ENCODE measurements around the gene PGAM2.

Gene PGAM2

DNA sequence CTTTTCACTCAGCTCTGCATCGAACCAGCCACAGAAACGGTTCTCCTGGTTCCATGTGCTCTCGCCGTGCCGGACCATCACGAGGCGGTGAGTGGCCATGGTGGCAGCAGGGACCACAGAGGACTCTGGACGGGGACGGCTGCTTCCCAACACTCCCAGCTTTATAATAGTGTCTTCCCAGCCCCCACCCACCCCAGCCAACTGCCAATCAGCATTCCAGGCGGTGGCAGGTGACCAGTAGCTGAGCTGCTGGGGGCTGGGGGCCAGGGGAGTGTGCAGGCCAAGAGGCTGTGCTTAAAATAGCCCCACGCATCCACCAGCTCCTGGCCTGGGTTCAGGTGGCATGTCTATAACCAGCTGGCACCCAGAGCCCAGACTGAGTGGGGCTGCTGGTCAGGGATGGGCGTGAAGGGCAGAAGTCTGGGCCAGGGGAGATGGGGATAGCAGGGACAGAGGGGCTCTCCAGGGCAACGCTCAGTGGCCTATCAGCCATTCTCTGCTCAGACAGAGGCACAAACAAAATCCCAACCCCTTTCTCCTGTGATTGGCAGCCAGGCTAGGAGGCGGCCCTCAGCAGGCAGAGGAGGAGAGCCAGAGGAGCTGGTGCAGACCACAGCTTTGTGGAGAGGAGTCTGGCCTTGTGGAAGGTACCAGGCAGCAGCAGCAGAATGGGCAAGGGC, at the start of gene PGAM2:
Gene PGAM2 (minus strand): TSS at position 137 of the 680 bp plus-strand sequence. CDS start 38 bp downstream, at position 99.
- DNase-seq = peak; percentile 22

DNA sequence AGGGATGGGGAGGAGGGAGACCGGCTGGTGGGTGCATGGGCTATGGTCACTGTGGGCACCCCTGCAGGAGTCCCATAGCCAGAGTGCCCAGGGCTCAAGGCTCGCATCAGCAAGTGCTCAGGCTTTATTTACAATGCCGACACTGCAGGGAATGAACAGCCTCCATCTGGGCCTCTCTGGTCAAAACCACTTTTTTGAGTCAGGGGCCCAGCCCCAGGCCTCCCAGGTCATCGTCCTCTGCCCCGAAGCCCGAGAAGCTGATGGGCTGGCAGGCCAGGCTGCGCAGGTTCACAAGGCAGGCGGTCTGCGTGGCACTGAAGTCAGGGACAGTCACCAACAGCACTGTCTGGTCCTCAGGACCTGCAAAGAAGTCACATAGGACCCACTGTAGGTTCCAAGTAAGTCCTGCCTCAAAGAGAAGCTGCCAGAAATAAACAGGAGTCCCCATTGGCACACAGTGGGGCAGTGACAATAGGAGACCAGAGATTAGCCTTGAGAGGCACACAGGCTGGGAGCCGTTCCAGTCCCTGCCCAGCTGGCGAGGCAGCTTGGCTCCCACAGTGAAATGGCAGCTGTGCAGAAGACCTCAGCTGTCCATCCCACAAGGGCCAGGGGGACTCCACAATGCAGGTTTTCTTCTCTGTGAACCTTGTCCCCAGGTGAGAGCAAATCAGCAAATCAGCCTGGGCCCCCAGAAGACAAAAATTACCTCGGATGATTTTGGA, 49.4 kb upstream of the PGAM2 start:
- no peak for DNase-seq

DNA sequence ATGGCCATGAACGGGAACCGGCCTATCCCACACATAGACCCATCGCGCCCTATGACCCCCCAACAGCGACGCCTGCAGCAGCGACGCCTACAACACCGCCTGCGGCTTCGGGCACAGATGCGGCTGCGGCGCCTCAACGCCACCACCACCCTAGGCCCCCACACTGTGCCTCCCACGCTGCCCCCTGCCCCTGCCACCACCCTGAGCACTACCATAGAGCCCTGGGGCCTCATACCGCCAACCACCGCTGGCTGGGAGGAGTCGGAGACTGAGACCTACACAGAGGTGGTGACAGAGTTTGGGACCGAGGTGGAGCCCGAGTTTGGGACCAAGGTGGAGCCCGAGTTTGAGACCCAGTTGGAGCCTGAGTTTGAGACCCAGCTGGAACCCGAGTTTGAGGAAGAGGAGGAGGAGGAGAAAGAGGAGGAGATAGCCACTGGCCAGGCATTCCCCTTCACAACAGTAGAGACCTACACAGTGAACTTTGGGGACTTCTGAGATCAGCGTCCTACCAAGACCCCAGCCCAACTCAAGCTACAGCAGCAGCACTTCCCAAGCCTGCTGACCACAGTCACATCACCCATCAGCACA, 48.5 kb upstream of the PGAM2 start:
- no peak for DNase-seq

DNA sequence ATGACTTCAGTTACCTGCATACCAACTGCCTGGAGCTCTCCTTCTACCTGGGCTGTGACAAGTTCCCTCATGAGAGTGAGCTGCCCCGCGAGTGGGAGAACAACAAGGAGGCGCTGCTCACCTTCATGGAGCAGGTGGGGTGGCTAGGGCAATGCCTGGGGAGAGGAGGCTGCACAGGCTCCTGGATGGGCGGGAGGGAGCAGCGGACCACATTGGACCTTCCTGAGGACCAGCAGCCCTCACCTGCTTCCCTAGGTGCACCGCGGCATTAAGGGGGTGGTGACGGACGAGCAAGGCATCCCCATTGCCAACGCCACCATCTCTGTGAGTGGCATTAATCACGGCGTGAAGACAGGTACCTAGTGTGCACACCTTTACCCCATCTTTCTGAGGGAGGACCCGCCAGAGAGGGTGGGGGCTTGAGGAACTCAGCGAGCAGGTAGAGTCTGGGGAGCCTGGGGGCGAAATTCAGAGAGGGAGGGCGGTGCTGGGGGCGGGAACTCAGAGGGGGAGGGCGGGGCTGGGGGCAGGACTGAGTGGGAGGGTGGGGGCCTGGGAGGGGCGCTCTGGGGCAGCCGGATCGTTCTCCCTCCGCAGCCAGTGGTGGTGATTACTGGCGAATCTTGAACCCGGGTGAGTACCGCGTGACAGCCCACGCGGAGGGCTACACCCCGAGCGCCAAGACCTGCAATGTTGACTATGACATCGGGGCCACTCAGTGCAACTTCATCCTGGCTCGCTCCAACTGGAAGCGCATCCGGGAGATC, 47.8 kb upstream of the PGAM2 start:
- DNase-seq = no peak

DNA sequence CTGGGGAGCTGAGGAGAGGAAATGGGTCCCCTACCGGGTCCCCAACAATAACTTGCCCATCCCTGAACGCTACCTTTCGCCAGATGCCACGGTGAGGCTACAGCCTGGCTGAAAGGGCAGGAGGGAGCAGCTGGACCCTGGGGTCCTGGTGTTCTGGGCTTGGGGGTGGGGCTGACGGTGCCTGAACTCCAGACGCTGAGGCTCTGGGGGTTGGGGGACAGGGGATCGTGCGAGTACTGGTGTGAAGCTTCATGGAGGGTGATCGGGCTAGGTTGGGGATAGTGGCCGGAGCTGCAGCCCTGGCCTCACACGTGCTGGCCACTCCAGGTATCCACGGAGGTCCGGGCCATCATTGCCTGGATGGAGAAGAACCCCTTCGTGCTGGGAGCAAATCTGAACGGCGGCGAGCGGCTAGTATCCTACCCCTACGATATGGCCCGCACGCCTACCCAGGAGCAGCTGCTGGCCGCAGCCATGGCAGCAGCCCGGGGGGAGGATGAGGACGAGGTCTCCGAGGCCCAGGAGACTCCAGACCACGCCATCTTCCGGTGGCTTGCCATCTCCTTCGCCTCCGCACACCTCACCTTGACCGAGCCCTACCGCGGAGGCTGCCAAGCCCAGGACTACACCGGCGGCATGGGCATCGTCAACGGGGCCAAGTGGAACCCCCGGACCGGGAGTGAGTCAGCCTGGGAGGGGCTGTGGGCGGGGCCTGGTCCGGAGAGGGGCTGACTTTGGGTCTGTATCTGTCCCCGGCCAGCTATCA, 47.0 kb upstream of the PGAM2 start:
- no peak for DNase-seq

DNA sequence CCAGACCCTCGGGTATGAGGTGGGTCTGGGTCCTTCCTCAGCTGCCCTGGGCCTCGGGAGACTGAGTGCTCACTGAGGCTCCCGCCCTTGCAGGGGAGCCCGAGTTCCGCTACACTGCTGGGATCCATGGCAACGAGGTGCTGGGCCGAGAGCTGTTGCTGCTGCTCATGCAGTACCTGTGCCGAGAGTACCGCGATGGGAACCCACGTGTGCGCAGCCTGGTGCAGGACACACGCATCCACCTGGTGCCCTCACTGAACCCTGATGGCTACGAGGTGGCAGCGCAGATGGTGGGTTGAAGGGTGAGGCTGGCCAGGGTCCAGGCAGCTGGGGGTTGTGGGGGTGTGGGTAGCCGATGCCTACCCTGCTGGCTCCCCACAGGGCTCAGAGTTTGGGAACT, 46.4 kb upstream of the PGAM2 start:
- DNase-seq = no peak

DNA sequence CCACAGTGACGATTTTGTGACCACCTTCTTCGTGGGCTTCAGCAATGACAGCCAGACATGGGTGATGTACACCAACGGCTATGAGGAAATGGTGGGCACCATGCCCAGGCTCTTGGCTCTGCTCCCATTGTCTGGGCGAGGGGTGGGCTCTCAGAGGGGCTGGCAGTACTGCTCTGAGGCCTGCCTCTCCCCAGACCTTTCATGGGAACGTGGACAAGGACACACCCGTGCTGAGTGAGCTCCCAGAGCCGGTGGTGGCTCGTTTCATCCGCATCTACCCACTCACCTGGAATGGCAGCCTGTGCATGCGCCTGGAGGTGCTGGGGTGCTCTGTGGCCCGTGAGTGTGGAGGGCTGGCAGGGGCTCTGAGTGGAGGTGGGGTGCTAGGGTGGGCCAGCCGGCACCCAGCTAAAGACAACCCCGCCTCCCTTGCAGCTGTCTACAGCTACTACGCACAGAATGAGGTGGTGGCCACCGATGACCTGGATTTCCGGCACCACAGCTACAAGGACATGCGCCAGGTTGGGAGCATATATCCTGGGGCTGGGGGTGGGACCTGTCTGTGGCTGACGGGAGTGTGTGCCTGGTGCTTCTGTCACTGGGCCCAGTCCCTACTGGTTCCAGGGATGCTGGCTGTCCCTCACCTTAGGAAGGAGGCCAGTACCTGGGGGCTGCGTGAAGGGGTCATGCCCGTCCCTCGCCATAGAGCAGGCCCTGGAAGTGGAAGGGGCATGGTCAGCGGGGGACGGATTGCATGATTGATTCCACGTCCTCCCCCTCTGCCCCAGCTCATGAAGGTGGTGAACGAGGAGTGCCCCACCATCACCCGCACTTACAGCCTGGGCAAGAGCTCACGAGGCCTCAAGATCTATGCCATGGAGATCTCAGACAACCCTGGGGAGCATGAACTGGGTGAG, 45.6 kb upstream of the PGAM2 start:
- DNase-seq = no peak

DNA sequence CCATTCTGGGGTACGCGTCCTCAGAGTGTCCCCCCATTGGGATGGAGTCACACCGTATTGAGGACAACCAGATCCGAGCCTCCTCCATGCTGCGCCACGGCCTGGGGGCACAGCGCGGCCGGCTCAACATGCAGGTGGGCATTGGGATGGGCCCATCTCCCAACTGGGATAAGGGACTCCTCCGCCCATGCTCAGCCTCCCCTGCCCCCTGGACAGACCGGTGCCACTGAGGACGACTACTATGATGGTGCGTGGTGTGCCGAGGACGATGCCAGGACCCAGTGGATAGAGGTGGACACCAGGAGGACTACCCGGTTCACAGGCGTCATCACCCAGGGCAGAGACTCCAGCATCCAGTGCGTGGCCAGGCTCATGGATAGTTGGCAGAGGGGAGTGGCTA, 44.6 kb upstream of the PGAM2 start:
- DNase-seq = no peak

DNA sequence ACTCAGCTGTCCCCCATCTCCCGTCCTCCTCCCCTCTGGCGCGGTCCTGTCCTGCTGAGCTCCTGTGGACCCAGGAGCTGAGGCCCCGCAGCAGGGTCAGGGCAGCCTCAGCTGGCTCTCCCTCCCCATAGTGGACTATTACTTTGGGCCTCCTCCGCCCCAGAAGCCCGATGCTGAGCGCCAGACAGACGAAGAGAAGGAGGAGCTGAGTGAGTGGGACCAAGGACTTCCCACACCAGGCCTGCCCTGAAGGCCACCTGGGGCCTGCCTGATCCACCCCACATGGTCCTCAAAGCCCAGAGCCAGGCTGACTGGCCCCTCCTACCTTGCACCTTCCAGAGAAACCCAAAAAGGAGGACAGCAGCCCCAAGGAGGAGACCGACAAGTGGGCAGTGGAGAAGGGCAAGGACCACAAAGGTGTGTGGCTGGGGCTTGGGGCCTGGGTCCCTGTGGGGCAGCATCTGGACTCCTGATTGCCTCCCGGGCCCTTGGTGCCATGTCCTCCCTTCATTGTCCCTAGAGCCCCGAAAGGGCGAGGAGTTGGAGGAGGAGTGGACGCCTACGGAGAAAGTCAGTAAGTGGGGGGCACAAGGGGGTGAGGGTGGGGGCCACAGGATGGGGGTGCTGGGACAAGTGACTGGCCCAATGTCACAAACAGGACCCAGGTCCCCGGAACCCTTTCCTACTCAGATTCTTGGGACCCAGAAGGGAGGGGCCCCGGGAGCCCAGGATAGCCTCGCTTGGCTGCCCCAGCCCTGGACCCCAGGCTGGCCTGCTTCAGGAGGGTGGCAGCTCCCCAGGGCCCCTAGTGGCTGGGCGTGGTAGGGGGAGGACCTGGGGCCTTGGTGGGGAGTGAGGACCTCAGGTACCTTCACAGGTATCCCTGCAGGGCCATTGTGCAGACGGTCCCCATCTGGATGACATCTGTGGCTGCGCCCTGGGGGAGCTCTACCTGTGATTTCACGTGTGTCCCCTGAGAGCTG, 43.7 kb upstream of the PGAM2 start:
- DNase-seq = no peak

DNA sequence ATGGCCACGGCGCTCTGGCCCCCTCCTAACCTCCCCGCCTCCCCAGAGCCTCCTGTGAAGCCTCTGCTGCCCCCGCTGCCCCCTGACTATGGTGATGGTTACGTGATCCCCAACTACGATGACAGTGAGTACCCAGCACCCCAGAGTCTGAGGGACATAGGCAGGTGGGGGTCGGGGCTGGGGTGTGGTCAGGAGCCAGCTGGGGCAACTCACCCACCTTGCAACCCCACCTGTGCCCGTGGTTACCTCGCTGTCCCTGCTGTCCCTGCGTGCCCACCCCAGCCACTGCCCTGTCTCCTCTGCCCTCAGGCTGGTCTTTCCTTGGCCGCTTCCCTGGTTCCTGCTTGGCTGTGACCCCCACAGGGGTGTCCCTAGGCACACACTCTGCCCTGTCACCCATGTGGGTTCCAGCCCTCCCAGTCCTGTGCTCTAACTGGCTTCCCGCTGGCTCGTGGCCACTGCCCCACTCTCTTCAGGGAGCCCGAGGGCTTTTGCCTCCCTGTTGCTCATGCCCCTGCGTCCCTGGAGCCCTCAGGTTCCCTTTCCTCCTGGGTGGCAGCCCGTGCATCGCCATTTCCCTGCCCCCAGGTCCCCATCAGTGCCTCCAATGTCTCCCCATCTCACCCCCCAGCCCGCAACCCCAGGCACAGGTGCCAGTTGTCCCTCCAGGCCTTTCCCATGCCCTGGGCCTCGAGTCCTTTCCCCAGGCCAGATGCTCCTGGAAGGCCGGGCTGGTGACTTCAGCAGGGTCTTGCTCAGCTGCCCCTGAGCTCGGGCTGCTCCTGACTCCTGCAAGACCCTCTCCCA, 42.8 kb upstream of the PGAM2 start:
- DNase-seq = no peak

DNA sequence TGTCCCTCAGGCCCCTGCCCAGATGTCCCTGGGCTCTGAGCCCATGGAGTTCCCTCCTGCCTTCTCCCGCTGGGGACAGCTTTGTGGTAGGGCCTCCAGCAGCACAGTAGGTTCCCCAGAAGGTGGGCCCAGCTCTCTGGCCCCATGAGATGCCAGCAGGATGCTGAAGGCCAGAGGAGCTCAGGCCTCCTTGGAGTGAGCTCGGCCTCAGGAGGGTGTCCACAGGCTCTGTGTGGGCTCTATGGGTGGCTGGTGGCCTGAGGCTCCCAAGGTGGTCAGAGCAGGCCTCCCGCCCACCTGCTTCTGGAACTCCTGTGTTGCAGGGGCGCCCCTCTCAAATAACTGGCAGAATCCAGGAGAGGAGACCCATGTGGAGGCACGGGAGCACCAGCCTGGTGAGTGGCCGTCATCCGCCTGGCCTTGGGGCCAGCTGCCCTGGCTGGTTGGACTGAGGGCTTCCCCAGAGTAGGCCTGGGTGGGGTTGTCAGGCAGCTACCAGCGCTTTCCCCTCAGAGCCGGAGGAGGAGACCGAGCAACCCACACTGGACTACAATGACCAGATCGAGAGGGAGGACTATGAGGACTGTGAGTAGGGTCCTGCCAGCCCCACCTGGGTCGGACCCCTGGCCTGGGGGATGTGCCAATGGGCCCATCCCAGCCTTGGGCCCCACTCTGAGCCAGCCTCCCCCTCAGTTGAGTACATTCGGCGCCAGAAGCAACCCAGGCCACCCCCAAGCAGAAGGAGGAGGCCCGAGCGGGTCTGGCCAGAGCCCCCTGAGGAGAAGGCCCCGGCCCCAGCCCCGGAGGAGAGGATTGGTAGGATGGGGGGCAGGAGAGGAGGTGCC, 42.0 kb upstream of the PGAM2 start:
- DNase-seq = no peak

DNA sequence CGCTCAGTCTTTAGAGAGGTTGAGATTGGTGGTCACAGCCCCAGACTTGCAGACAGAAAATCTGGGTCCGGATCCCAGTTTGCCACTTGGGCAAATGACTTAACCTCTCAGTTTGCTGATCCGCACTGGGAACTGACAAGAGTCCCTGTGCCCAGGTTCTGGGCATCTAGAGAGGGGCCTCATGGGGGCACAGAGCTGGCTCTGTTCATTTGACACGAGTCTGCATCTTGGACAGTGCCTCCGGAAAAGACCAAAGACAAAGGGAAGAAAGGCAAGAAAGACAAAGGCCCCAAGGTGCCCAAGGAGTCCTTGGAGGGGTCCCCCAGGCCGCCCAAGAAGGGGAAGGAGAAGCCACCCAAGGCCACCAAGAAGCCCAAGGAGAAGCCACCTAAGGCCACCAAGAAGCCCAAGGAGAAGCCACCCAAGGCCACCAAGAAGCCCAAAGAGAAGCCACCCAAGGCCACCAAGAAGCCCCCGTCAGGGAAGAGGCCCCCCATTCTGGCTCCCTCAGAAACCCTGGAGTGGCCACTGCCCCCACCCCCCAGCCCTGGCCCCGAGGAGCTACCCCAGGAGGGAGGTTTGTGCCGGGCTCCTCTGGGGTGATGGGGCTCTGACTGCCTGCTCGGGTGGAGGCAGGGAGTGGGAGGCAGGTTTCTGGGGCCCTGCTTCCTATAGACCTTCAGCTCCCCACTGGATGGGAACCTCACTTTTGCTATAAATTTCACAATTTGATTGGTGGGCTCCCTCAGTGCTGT, 41.1 kb upstream of the PGAM2 start:
- no peak for DNase-seq

DNA sequence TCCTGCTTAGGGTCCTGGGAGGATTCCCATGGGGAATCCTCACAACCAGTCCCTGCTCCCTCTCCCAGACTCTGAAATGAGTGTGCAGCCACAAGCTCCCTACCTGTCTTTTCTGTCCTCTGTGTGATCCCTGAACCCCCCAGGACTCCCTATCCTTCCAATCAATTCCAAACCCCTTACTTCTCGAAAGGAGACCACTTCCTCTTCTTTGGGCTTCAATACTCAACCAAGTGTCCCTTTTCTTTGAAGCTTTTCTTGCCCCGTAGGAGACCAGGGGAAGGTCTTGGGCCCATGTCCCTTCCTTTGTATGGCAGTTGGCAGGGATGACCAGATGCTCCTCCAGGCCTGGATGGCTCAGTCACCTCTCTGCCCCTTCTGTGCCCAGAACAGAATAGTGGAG, 40.5 kb upstream of the PGAM2 start:
- no peak for DNase-seq

DNA sequence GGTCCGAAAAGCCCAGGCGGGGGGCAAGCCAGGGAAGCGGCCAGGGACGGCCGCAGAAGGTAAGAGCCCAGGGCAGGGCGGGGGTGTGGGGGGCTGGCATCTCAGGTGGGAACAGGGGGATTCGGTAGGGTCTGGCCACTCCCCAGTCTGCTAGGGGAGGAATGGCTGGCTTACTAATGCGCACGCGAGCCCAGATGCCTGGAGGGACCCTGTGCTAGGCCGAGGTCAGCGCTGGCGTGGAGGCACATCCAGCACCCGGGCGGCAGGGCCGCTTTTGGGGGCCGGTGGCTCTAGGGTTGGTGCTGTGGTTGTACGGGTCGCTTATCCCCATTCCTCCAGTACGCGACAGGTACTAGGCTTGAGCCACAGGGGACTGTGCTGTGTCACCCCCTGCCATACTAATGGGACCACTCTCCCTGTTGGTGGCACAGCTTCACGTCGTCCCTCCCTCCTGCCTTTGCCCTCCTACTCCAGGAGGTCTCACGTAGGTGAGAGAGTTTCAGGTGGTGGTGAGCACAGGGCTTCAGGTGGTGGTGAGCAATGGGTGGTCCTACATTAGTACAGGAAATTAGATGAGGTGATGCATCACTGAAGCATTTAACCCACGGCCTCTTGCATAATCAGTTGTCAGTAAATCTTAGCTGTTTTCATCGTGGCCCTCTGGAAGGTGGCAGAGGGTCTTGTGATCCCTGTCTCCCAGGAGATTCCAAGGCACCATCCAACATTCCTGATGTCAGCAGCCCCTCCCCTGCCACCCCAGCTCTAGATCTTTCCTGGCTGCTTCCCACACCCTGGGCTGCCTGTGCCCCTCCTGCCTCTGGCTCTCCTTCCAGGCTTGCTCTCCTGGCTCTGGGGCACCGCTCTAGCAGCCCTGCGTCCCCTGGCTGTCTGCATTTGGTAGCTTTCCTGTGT, 39.7 kb upstream of the PGAM2 start:
- no peak for DNase-seq

DNA sequence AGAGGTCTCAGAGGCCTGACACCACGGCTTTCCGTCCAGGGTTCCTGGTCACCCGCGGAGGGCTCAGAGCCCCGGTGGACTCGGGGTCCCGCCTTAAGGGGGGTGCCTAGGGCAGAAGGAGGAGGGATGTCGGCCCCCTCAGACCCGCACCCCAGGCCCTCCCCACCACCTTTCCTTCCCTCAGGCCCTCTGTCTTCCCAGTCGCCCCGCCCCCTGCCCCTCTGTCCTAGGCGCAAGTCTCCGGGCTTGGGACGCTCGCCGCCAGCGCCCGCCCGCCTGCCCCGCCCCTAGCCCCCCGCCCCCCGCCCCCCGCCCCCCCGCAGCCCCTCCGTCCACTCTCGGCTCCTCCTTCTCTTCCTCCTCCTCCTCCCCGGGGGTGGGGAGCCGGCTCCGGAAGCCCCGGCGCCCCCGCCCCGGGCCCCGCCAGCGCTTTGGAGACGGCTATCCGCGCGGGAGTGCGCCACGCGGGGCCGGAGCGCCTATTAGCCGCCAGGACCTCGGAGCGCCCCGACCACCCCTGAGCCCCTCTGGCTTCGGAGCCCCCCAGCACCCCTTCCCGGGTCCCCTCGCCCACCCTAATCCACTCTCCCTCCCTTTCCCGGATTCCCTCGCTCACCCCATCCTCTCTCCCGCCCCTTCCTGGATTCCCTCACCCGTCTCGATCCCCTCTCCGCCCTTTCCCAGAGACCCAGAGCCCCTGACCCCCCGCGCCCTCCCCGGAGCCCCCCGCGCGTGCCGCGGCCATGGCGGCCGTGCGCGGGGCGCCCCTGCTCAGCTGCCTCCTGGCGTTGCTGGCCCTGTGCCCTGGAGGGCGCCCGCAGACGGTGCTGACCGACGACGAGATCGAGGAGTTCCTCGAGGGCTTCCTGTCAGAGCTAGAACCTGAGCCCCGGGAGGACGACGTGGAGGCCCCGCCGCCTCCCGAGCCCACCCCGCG, 38.8 kb upstream of the PGAM2 start, which contains the start of gene AEBP1:
Gene AEBP1 (plus strand): TSS at position 423 of the 937 bp plus-strand sequence. CDS start 321 bp downstream, at position 744.
- DNase-seq = no peak
